Neuronal stem cell (in vitro differentiated cells): ENCODE results near the gene EHD2.

ENCODE experiments used
- DNase-seq: peaks from one replicate; pipeline ENCODE4 v3.0.0-alpha.2; 2013; ENCODE audit warnings: low spot score
- H2AFZ ChIP-seq: one replicate; pipeline ENCODE4 v1.6.1; 2013; ENCODE audit warnings: mild to moderate bottlenecking, low read length, inconsistent platforms
- H2AK5ac ChIP-seq: 2 replicates; pipeline ENCODE4 v1.6.1; 2013; ENCODE audit warnings: low read depth, mild to moderate bottlenecking, inconsistent platforms, low read length, moderate library complexity, mixed read lengths
- H2BK120ac ChIP-seq: 2 replicates; pipeline ENCODE4 v1.6.1; 2013; ENCODE audit warnings: low read depth, mild to moderate bottlenecking, inconsistent platforms, low read length, moderate library complexity, mixed read lengths
- H2BK12ac ChIP-seq: one replicate; pipeline ENCODE4 v1.6.1; 2013; ENCODE audit warnings: low read length, inconsistent platforms
- H2BK15ac ChIP-seq: 2 replicates; pipeline ENCODE4 v1.6.1; 2013; ENCODE audit warnings: mild to moderate bottlenecking, low read length, inconsistent platforms, mixed read lengths
- H2BK5ac ChIP-seq: one replicate; pipeline ENCODE4 v1.6.1; 2013; ENCODE audit warnings: inconsistent platforms, mild to moderate bottlenecking, low read length, moderate library complexity
- H3K14ac ChIP-seq: one replicate; pipeline ENCODE4 v1.6.1; 2013; ENCODE audit warnings: low read length, inconsistent platforms
- H3K18ac ChIP-seq: 2 replicates; pipeline ENCODE4 v1.6.1; 2013; ENCODE audit warnings: low read length, inconsistent platforms
- H3K23ac ChIP-seq: 2 replicates; pipeline ENCODE4 v1.6.1; 2013; ENCODE audit warnings: low read depth, mild to moderate bottlenecking, mixed read lengths, low read length, inconsistent platforms; ENCODE audit not compliant: poor library complexity
- H3K27ac ChIP-seq: replicated peaks from 3 replicates; pipeline ENCODE4 v1.5.1; 2013; ENCODE audit warnings: low read length, inconsistent platforms
- H3K27me3 ChIP-seq, 3 experiments: 2 replicates each; pipeline ENCODE4 v1.6.1; 2013; ENCODE audit warnings: low read length in 3 of 3, mild to moderate bottlenecking in 2 of 3, inconsistent platforms in 1 of 3, low read depth in 1 of 3, mixed read lengths in 1 of 3, moderate library complexity in 1 of 3; ENCODE audit not compliant: control insufficient read depth in 3 of 3, insufficient read depth in 3 of 3
- H3K36me3 ChIP-seq, 2 donors: replicated peaks in 1 of 2; 2 replicates each; pipeline ENCODE4 v1.6.1; 2013; ENCODE audit warnings: low read length in 2 of 2; ENCODE audit not compliant: control insufficient read depth in 2 of 2, insufficient read depth in 2 of 2
- H3K4ac ChIP-seq: 2 replicates; pipeline ENCODE4 v1.6.1; 2013; ENCODE audit warnings: inconsistent platforms, mild to moderate bottlenecking, low read length, moderate library complexity
- H3K4me1 ChIP-seq, 2 donors: 1 replicate in 1 of 2; 2 replicates in 1 of 2; pipeline ENCODE4 v1.6.1; 2013; ENCODE audit warnings: low read length in 2 of 2, low read depth in 1 of 2; ENCODE audit not compliant: control insufficient read depth in 2 of 2, insufficient read depth in 1 of 2
- H3K4me2 ChIP-seq: one replicate; pipeline ENCODE4 v1.6.1; 2013; ENCODE audit warnings: mild to moderate bottlenecking, low read length, inconsistent platforms; ENCODE audit not compliant: insufficient read depth, poor library complexity, severe bottlenecking
- H3K4me3 ChIP-seq, 2 donors: 2 replicates each; pipeline ENCODE4 v1.5.1; 2013; ENCODE audit warnings: low read length in 2 of 2, mild to moderate bottlenecking in 2 of 2, inconsistent platforms in 1 of 2, moderate library complexity in 1 of 2
- H3K79me1 ChIP-seq: one replicate; pipeline ENCODE4 v1.6.1; 2013; ENCODE audit warnings: low read depth, mild to moderate bottlenecking, inconsistent platforms, low read length, moderate library complexity
- H3K9ac ChIP-seq: one replicate; pipeline ENCODE4 v1.6.1; 2013; ENCODE audit warnings: mild to moderate bottlenecking, low read depth, low read length, inconsistent platforms; ENCODE audit not compliant: poor library complexity
- H3K9me3 ChIP-seq, 2 donors: replicated peaks in 1 of 2; 2 replicates each; pipeline versions ENCODE3 to v1.6.1; 2013; ENCODE audit warnings: low read length in 2 of 2, mild to moderate bottlenecking in 2 of 2, inconsistent platforms in 1 of 2, low read depth in 1 of 2, mixed read lengths in 1 of 2, moderate library complexity in 1 of 2; ENCODE audit not compliant: control insufficient read depth in 2 of 2, insufficient read depth in 1 of 2
- H4K8ac ChIP-seq: one replicate; pipeline ENCODE4 v1.6.1; 2013; ENCODE audit warnings: low read depth, mild to moderate bottlenecking, inconsistent platforms, low read length, moderate library complexity
- H4K91ac ChIP-seq: one replicate; pipeline ENCODE4 v1.6.1; 2013; ENCODE audit warnings: low read length, low read depth, mild to moderate bottlenecking, inconsistent platforms; ENCODE audit not compliant: poor library complexity
- WGBS, 2 donors: extraction: QIAGEN DNeasy Blood & Tissue Kit; methylation state at CpG; one replicate each; pipeline ENCODE4 v1.1.7; 2013; ENCODE audit warnings: missing lambda C conversion rate in 2 of 2, mixed read lengths in 1 of 2; ENCODE audit not compliant: insufficient read length in 2 of 2, insufficient replicate concordance in 1 of 2; ENCODE audit errors: extremely low coverage in 2 of 2; 5-methylcytosine and 5-hydroxymethylcytosine counted together

The EHD2 gene

GRCh38 chr19:47758443-47758804 lies 45.2 kb downstream of the EHD2 start:
- H3K27ac ChIP-seq = no peak overlapping the region
- H3K9ac ChIP-seq = no peak overlapping the region
- no peak overlapping the region for H3K4me2 ChIP-seq
- peaks cover 33 to 57% of the 10 kb centered on the region in 2 donors for H3K36me3 ChIP-seq
- no peaks in the 10 kb centered on the region for H3K27me3 ChIP-seq
- H2BK12ac ChIP-seq = no peak overlapping the region
- no peak overlapping the region for H2BK15ac ChIP-seq
- DNase-seq = no peak
- H4K91ac ChIP-seq = no peak overlapping the region
- H2AK5ac ChIP-seq = no peak overlapping the region
- no peak overlapping the region for H3K4ac ChIP-seq
- no peak overlapping the region for H2BK5ac ChIP-seq
- no peak overlapping the region for H3K4me3 ChIP-seq
- no peaks in the 10 kb centered on the region for H3K4me1 ChIP-seq
- H3K14ac ChIP-seq = no peak overlapping the region
- no peak overlapping the region for H2BK120ac ChIP-seq
- no peak overlapping the region for H4K8ac ChIP-seq
- H3K9me3 ChIP-seq = peaks cover 0 to 2% of the 10 kb centered on the region in 2 donors
- H3K79me1 ChIP-seq = peaks cover 1% of the 10 kb centered on the region
- no peak overlapping the region for H2AFZ ChIP-seq
- WGBS, 2 donors = no CpG with 5 or more reads among the region's 5 CpGs
- no peak overlapping the region for H3K18ac ChIP-seq
- H3K23ac ChIP-seq = no peak overlapping the region

DNA sequence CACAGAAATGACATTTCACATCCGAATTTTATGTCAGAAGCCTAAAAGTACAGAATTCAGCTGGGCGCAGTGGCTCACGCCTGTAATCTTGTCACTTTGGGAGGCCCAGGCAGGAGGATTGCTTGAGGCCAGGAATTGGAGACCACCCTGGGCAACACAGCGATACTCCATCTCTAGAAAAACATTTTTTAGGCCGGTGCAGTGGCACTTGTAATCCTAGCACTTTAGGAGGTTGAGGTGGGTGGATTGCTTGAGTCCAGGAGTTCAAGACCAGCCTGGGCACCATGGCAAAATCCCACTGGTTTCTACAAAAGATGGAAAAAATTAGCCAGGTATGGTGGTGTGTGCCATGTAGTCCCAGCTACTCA lies 47.4 kb downstream of the EHD2 start:
- no peaks in the 10 kb centered on the region for H3K27me3 ChIP-seq
- WGBS, 2 donors = no CpG with 5 or more reads among the region's 5 CpGs
- no peak overlapping the region for H3K27ac ChIP-seq
- no peak overlapping the region for H2BK15ac ChIP-seq
- H2BK5ac ChIP-seq = no peak overlapping the region
- no peak overlapping the region for H2AK5ac ChIP-seq
- no peak overlapping the region for H2BK12ac ChIP-seq
- peaks cover 25 to 37% of the 10 kb centered on the region in 2 donors for H3K36me3 ChIP-seq
- DNase-seq = no peak
- H3K4me3 ChIP-seq = no peak overlapping the region
- H2BK120ac ChIP-seq = no peak overlapping the region
- no peak overlapping the region for H3K9ac ChIP-seq
- H3K23ac ChIP-seq = no peak overlapping the region
- H4K91ac ChIP-seq = no peak overlapping the region
- no peak overlapping the region for H3K4ac ChIP-seq
- peaks cover 1% of the 10 kb centered on the region for H3K79me1 ChIP-seq
- no peak overlapping the region for H3K18ac ChIP-seq
- H4K8ac ChIP-seq = no peak overlapping the region
- H3K14ac ChIP-seq = no peak overlapping the region
- no peak overlapping the region for H2AFZ ChIP-seq
- H3K4me1 ChIP-seq = no peaks in the 10 kb centered on the region
- peaks cover 0 to 2% of the 10 kb centered on the region in 2 donors for H3K9me3 ChIP-seq
- no peak overlapping the region for H3K4me2 ChIP-seq

DNA sequence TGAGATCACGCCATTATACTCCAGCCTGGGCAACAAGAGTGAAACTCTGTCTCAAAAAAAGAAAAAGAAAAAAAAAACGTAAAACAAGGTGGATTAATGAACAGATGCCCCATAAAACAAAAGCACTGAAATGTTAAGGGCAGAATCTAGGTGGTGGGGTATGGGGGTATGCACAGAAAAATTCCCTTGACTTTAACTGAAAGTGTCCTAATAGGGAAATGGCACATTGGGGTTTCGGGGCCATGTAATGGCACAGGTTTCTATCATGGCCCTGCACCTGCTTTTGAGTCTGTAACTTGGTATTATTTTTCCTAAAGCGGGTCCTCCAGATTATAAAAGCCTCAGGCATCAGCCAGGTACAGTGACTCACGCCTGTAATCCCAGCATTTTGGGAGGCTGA lies 48.3 kb downstream of the EHD2 start:
- no CpG with 5 or more reads among the region's 5 CpGs for WGBS, 2 donors
- Histone ChIP-seq H3K23ac (no peak overlapping the region), H2BK12ac (no peak overlapping the region), H2AFZ (no peak overlapping the region), H2BK5ac (no peak overlapping the region), H3K4me2 (no peak overlapping the region), H3K9ac (no peak overlapping the region), H2BK15ac (no peak overlapping the region), H3K27me3 (peaks cover 0 to 2% (median 0%) of the 10 kb centered on the region in 3 experiments), H3K9me3 (peaks cover 0 to 2% of the 10 kb centered on the region in 2 donors), H3K27ac (no peak overlapping the region), H4K8ac (no peak overlapping the region), H4K91ac (no peak overlapping the region), H3K4ac (no peak overlapping the region), H3K4me1 (peaks cover 2 to 4% of the 10 kb centered on the region in 2 donors), H2AK5ac (no peak overlapping the region), H3K14ac (no peak overlapping the region), H3K36me3 (peaks cover 17 to 28% of the 10 kb centered on the region in 2 donors), H2BK120ac (no peak overlapping the region), H3K79me1 (peaks cover 1% of the 10 kb centered on the region), H3K4me3 (no peak overlapping the region), H3K18ac (no peak overlapping the region)
- DNase-seq = no peak

DNA sequence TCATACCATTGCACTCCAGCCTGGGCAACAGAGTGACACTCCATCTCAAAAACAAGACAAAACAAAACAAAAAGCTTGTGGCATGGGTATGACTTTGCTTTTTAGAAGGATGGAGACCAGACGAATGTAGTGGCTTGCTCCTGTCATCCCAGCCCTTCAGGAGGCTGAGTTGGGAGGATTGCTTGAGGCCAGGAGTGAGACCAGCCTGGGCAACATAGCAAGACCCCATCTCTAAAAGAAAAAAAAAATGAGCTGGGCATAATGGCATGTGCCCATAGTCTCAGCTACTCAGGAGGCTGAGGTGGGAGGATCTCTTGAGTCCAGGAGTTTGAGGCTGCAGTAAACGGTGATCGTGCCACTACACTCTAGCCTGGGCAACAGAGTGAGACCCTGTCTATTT lies 48.9 kb downstream of the EHD2 start:
- H4K91ac ChIP-seq = no peak overlapping the region
- WGBS, 2 donors = no CpG with 5 or more reads among the region's 3 CpGs
- H2BK12ac ChIP-seq = no peak overlapping the region
- no peak overlapping the region for H3K23ac ChIP-seq
- H3K4me3 ChIP-seq = no peak overlapping the region
- H3K4ac ChIP-seq = no peak overlapping the region
- H4K8ac ChIP-seq = no peak overlapping the region
- H2BK15ac ChIP-seq = no peak overlapping the region
- H3K27me3 ChIP-seq = peaks cover 0 to 2% (median 0%) of the 10 kb centered on the region in 3 experiments
- no peak overlapping the region for H3K18ac ChIP-seq
- no peak overlapping the region for H3K9ac ChIP-seq
- no peak for DNase-seq
- peaks cover 2 to 4% of the 10 kb centered on the region in 2 donors for H3K4me1 ChIP-seq
- no peak overlapping the region for H3K14ac ChIP-seq
- no peak overlapping the region for H3K27ac ChIP-seq
- H3K9me3 ChIP-seq = peaks cover 0 to 2% of the 10 kb centered on the region in 2 donors
- H2BK120ac ChIP-seq = no peak overlapping the region
- H3K79me1 ChIP-seq = peaks cover 1% of the 10 kb centered on the region
- H2BK5ac ChIP-seq = no peak overlapping the region
- no peak overlapping the region for H3K4me2 ChIP-seq
- H3K36me3 ChIP-seq = peaks cover 11 to 22% of the 10 kb centered on the region in 2 donors
- no peak overlapping the region for H2AFZ ChIP-seq
- no peak overlapping the region for H2AK5ac ChIP-seq
